OCI-LY1 (cell line): Measurements from ENCODE around the gene MPRIP.

ENCODE experiments used
- CTCF ChIP-seq: fragments of 200-600 bp; sonication (generic), shearing (Covaris generic); IDR thresholded peaks from 2 replicates; pipeline ENCODE4 v1.5.1; 2017; ENCODE audit warnings: mild to moderate bottlenecking, antibody characterized with exemption, low read length, moderate library complexity, mixed read lengths
- EZH2 ChIP-seq: fragments of 200-600 bp; sonication (generic), shearing (Covaris generic); IDR thresholded peaks from 2 replicates; pipeline ENCODE4 v1.8.0; 2017; ENCODE audit warnings: borderline replicate concordance, mixed run types, mild to moderate bottlenecking, antibody characterized with exemption, low read length, moderate library complexity, mixed read lengths

- TF ChIP-seq CTCF (peak; percentile 41; the same call in 1 of the 2 replicates), EZH2 (no peak)
These were observed 130.0 kb downstream of the MPRIP start for GRCh38 chr17:17172001-17172939.
